OCI-LY7 (cell line): ENCODE measurements around the gene CLMN.

Experiments used
- CTCF ChIP-seq: fragments of 200-600 bp; sonication (generic); conservative IDR thresholded peaks from 2 replicates; pipeline ENCODE4 v1.5.1; 2014; ENCODE audit warnings: mild to moderate bottlenecking, antibody characterized with exemption, low read length, moderate library complexity, mixed read lengths
- EZH2phosphoT487 ChIP-seq: fragments of 200-600 bp; sonication (generic); IDR thresholded peaks from 2 replicates; pipeline ENCODE4 v1.6.1; 2018; ENCODE audit warnings: low read depth, borderline replicate concordance, mild to moderate bottlenecking, mixed run types, antibody characterized with exemption, low read length, moderate library complexity, mixed read lengths

- no peak for TF ChIP-seq CTCF
- TF ChIP-seq EZH2phosphoT487, result no peak
Measured at GRCh38 chr14:95163132-95163531, 156.6 kb downstream of the CLMN start.
